Neural progenitor cell (in vitro differentiated cells): ENCODE data around the gene OR4D9. TPM values are rescaled to one million over a fixed set of nuclear protein-coding genes. Genes with fewer than 3 reads are reported as not detected.

Experiments used
- DNase-seq: peaks from one replicate; pipeline ENCODE4 v3.0.0-alpha.2; 2016; ENCODE audit warnings: low spot score
- H2AFZ ChIP-seq: fragments of 200-600 bp; sonication (generic); replicated peaks from 2 replicates; pipeline ENCODE4 v1.6.1; 2016; ENCODE audit warnings: antibody characterized with exemption
- H3F3A ChIP-seq: fragments of 200-600 bp; sonication (generic); 2 replicates; pipeline ENCODE4 v1.6.1; 2016; ENCODE audit warnings: antibody characterized with exemption, low read depth
- H3K27ac ChIP-seq: fragments of 200-600 bp; sonication (generic); 2 replicates; pipeline ENCODE4 v1.5.1; 2016; ENCODE audit warnings: mild to moderate bottlenecking
- H3K27me3 ChIP-seq: fragments of 200-600 bp; sonication (generic); 2 replicates; pipeline ENCODE4 v1.6.1; 2016; ENCODE audit warnings: mild to moderate bottlenecking, moderate library complexity
- H3K36me3 ChIP-seq: fragments of 200-600 bp; sonication (generic); 2 replicates; pipeline ENCODE4 v1.5.1; 2016
- H3K4me1 ChIP-seq: fragments of 200-600 bp; sonication (generic); 2 replicates; pipeline ENCODE4 v1.6.1; 2016; ENCODE audit warnings: mixed run types
- H3K4me2 ChIP-seq: fragments of 200-600 bp; sonication (generic); 2 replicates; pipeline ENCODE4 v1.6.1; 2016
- H3K4me3 ChIP-seq: fragments of 200-600 bp; sonication (generic); 2 replicates; pipeline ENCODE4 v1.5.1; 2016
- H3K79me2 ChIP-seq: fragments of 200-600 bp; sonication (generic); 2 replicates; pipeline ENCODE4 v1.6.1; 2016; ENCODE audit warnings: low read depth
- H3K9ac ChIP-seq: fragments of 200-600 bp; sonication (generic); 2 replicates; pipeline ENCODE4 v1.6.1; 2016
- H3K9me3 ChIP-seq: fragments of 200-600 bp; sonication (generic); 2 replicates; pipeline ENCODE4 v1.5.1; 2016; ENCODE audit warnings: low read depth
- H4K20me1 ChIP-seq: fragments of 200-600 bp; sonication (generic); 2 replicates; pipeline ENCODE4 v1.6.1; 2016; ENCODE audit warnings: low read depth
- H3K27ac Mint-ChIP-seq: 3 replicates; pipeline ENCODE4 v1.8.0; 2021; ENCODE audit warnings: mixed read lengths
- H3K27me3 Mint-ChIP-seq: 2 replicates; pipeline ENCODE4 v1.8.0; 2022; ENCODE audit warnings: low read depth, mild to moderate bottlenecking, inconsistent platforms, moderate library complexity, mixed read lengths; ENCODE audit not compliant: insufficient read depth
- H3K36me3 Mint-ChIP-seq: 3 replicates; pipeline ENCODE4 v1.8.0; 2021; ENCODE audit warnings: mixed read lengths
- H3K4me1 Mint-ChIP-seq: 3 replicates; pipeline ENCODE4 v1.8.0; 2021; ENCODE audit warnings: mixed read lengths
- H3K4me3 Mint-ChIP-seq: 3 replicates; pipeline ENCODE4 v1.8.0; 2021; ENCODE audit warnings: mild to moderate bottlenecking, moderate library complexity, mixed read lengths
- H3K9me3 Mint-ChIP-seq: 3 replicates; pipeline ENCODE4 v1.8.0; 2020; ENCODE audit warnings: mixed read lengths
- CTCF ChIP-seq: fragments of 200-600 bp; sonication (generic); IDR thresholded peaks from 2 replicates; pipeline ENCODE4 v1.5.1; 2017; ENCODE audit warnings: antibody characterized with exemption, mild to moderate bottlenecking
- EZH2 ChIP-seq: fragments of 200-600 bp; sonication (generic); IDR thresholded peaks from 2 replicates; pipeline ENCODE4 v1.6.1; 2017; ENCODE audit warnings: antibody characterized with exemption, mild to moderate bottlenecking, moderate library complexity
- EZH2phosphoT487 ChIP-seq: fragments of 200-600 bp; sonication (generic); IDR thresholded peaks from 2 replicates; pipeline ENCODE4 v1.6.1; 2017; ENCODE audit warnings: antibody characterized with exemption
- total RNA-seq: library from RNA; depleted of rRNA; stranded (reverse); fragments of >200 nt; gene quantifications from 2 replicates; pipeline ENCODE4 v1.2.3, GENCODE V29; 2015; ENCODE audit warnings: low replicate concordance

Gene OR4D9
- total RNA-seq, 1 donor from 2014 or later = not detected

- no peak for TF ChIP-seq EZH2phosphoT487
- TF ChIP-seq CTCF = no peak
- no peak for TF ChIP-seq EZH2
- no peak overlapping the region for H3K27ac ChIP-seq
- H3F3A ChIP-seq = peaks cover 60% of the 10 kb centered on the region
- H3K27me3 ChIP-seq = no peaks in the 10 kb centered on the region
- no peak overlapping the region for H2AFZ ChIP-seq
- Mint-ChIP-seq H3K4me1 (peaks cover 45% of the 10 kb centered on the region), H3K9me3 (peaks cover 4% of the 10 kb centered on the region), H3K4me3 (peak overlapping the region; percentile 90), H3K36me3 (peaks cover 3% of the 10 kb centered on the region), H3K27me3 (peaks cover 44% of the 10 kb centered on the region), H3K27ac (peak overlapping the region; percentile 100)
- no peak overlapping the region for H3K9ac ChIP-seq
- H3K36me3 ChIP-seq = no peaks in the 10 kb centered on the region
- H4K20me1 ChIP-seq = no peaks in the 10 kb centered on the region
- peak overlapping the region; percentile 79 for H3K4me2 ChIP-seq
- no peaks in the 10 kb centered on the region for H3K9me3 ChIP-seq
- H3K4me3 ChIP-seq = peak overlapping the region; percentile 96
- DNase-seq = peak; percentile 37
- H3K79me2 ChIP-seq = no peaks in the 10 kb centered on the region
- no peaks in the 10 kb centered on the region for H3K4me1 ChIP-seq
Measured at GRCh38 chr11:59559886-59560285, 48.5 kb downstream of the OR4D9 start.

- Histone ChIP-seq H3K4me1 (no peaks in the 10 kb centered on the region), H2AFZ (peak overlapping the region; percentile 90), H4K20me1 (no peaks in the 10 kb centered on the region), H3K36me3 (no peaks in the 10 kb centered on the region), H3K4me2 (peak overlapping the region; percentile 79), H3K27me3 (no peaks in the 10 kb centered on the region), H3K9ac (no peak overlapping the region), H3F3A (peaks cover 64% of the 10 kb centered on the region), H3K79me2 (no peaks in the 10 kb centered on the region), H3K27ac (no peak overlapping the region), H3K4me3 (peak overlapping the region; percentile 96), H3K9me3 (no peaks in the 10 kb centered on the region)
- peaks cover 45% of the 10 kb centered on the region for H3K27me3 Mint-ChIP-seq
- H3K27ac Mint-ChIP-seq = peak overlapping the region; percentile 100
- peaks cover 3% of the 10 kb centered on the region for H3K36me3 Mint-ChIP-seq
- peaks cover 4% of the 10 kb centered on the region for H3K9me3 Mint-ChIP-seq
- DNase-seq = peak; percentile 85
- no peak for TF ChIP-seq CTCF
- TF ChIP-seq EZH2 = no peak
- TF ChIP-seq EZH2phosphoT487 = no peak
- H3K4me1 Mint-ChIP-seq = peaks cover 44% of the 10 kb centered on the region
- peak overlapping the region; percentile 90 for H3K4me3 Mint-ChIP-seq
Measured at GRCh38 chr11:59560290-59560701, 49.0 kb downstream of the OR4D9 start.

- Histone ChIP-seq H3K36me3 (no peaks in the 10 kb centered on the region), H3K27me3 (no peaks in the 10 kb centered on the region), H3F3A (peaks cover 64% of the 10 kb centered on the region), H2AFZ (peak overlapping the region; percentile 90), H3K9me3 (no peaks in the 10 kb centered on the region), H3K4me3 (peak overlapping the region; percentile 96), H3K27ac (no peak overlapping the region), H3K9ac (no peak overlapping the region), H3K79me2 (no peaks in the 10 kb centered on the region), H3K4me2 (peak overlapping the region; percentile 79), H3K4me1 (no peaks in the 10 kb centered on the region), H4K20me1 (no peaks in the 10 kb centered on the region)
- TF ChIP-seq EZH2phosphoT487 (no peak), EZH2 (no peak), CTCF (no peak)
- Mint-ChIP-seq H3K9me3 (peaks cover 4% of the 10 kb centered on the region), H3K27me3 (peaks cover 45% of the 10 kb centered on the region), H3K36me3 (peaks cover 3% of the 10 kb centered on the region), H3K27ac (peak overlapping the region; percentile 100), H3K4me1 (peaks cover 38% of the 10 kb centered on the region), H3K4me3 (peak overlapping the region; percentile 90)
- peak; percentile 94 for DNase-seq
Measured at GRCh38 chr11:59560702-59561473, 49.5 kb downstream of the OR4D9 start.
